A549 (cell line): ENCODE results near the gene ZNF862. TPM values are rescaled to one million over a fixed set of nuclear protein-coding genes. Genes with fewer than 3 reads are reported as not detected.

ENCODE experiments used
- ATAC-seq, 2 experiments: fragments of 200-7000 bp in 1 of 2; fragments of >200 bp in 1 of 2; cut with Nextera tagmentation in 1 of 2; cut with Tn5 transposase in 1 of 2; 3 replicates each; pipeline versions ENCODE4 v1.8.0 to v1.9.1; 2018 to 2020; ENCODE audit warnings: mild to moderate bottlenecking in 1 of 2, moderate library complexity in 1 of 2
- CTCF ChIA-PET: fragments of 300-600 bp; sonication (Branson Sonifier 250); formaldehyde crosslinking; extraction: SDS; loops from one replicate; lab custom pipeline; 2021; ENCODE audit warnings: antibody characterized with exemption, inconsistent platforms; lab: Yijun Ruan, JAX
- POLR2A ChIA-PET: fragments of 350-600 bp; formaldehyde crosslinking; extraction: SDS; loops from one replicate; lab custom pipeline; 2021; ENCODE audit warnings: antibody characterized with exemption, inconsistent platforms; lab: Yijun Ruan, JAX
- DNase-seq, 2 experiments: peaks; one replicate each; pipeline versions ENCODE4 v3.0.0 to v3.0.0-alpha.2; 2011 to 2016; ENCODE audit warnings: low read depth in 1 of 2, low spot score in 1 of 2
- FAIRE-seq: peaks from 2 replicates; lab custom pipeline; 2011; peaks lifted over from hg19 to GRCh38; lab: Jason Lieb, UNC
- H3K27ac ChIP-seq, 2 experiments: fragments of >200 bp; sonication (Bioruptor Twin); formaldehyde crosslinking; 3 replicates each; pipeline ENCODE4 v1.5.1; 2016 to 2017
- H3K4me1 ChIP-seq: fragments of >200 bp; sonication (Bioruptor Twin); formaldehyde crosslinking; 3 replicates; pipeline ENCODE4 v1.6.1; 2016
- H3K4me2 ChIP-seq: fragments of >200 bp; sonication (Bioruptor Twin); formaldehyde crosslinking; 3 replicates; pipeline ENCODE4 v1.6.1; 2016
- H3K4me3 ChIP-seq: fragments of >200 bp; sonication (Bioruptor Twin); formaldehyde crosslinking; 3 replicates; pipeline ENCODE4 v1.5.1; 2016
- H3K9me3 ChIP-seq: fragments of >200 bp; sonication (Bioruptor Twin); formaldehyde crosslinking; 3 replicates; pipeline ENCODE4 v1.6.1; 2016
- BCL3 ChIP-seq: fragments of >200 bp; sonication (Bioruptor Twin); formaldehyde crosslinking; IDR thresholded peaks from 3 replicates; pipeline ENCODE4 v1.6.1; 2016
- BHLHE40 ChIP-seq: IDR thresholded peaks from 2 replicates; pipeline ENCODE4 v1.6.1; 2012; ENCODE audit warnings: low read depth, low read length, inconsistent platforms
- CBX2 ChIP-seq: fragments of 200-600 bp; sonication (generic); IDR thresholded peaks from 2 replicates; pipeline ENCODE4 v1.6.1; 2016; ENCODE audit warnings: low read depth, mild to moderate bottlenecking, borderline replicate concordance
- CBX8 ChIP-seq: fragments of 200-600 bp; sonication (generic); IDR thresholded peaks from 2 replicates; pipeline ENCODE4 v1.6.1; 2016
- EHF ChIP-seq: fragments of 250-450 bp; sonication (Bioruptor Pico); IDR thresholded peaks from 2 replicates; pipeline ENCODE4 v1.5.0; 2020; ENCODE audit warnings: mild to moderate bottlenecking
- ELK1 ChIP-seq: fragments of 150-350 bp; IDR thresholded peaks from 2 replicates; pipeline ENCODE4 v1.6.1; 2014; ENCODE audit warnings: low read depth, mild to moderate bottlenecking, low read length
- HDAC2 ChIP-seq: fragments of 200-600 bp; sonication (generic); IDR thresholded peaks from 2 replicates; pipeline ENCODE4 v1.6.1; 2016
- JUN ChIP-seq, 2 experiments: fragments of >200 bp; sonication (Bioruptor Twin); formaldehyde crosslinking; IDR thresholded peaks; 2 replicates in 1 of 2; 3 replicates in 1 of 2; pipeline ENCODE4 v1.6.1; 2016 to 2017
- PBX3 ChIP-seq: IDR thresholded peaks from 2 replicates; pipeline ENCODE4 v1.6.1; 2012
- PHF8 ChIP-seq: fragments of 200-600 bp; sonication (generic); IDR thresholded peaks from 2 replicates; pipeline ENCODE4 v1.6.1; 2016; ENCODE audit warnings: low read depth, mild to moderate bottlenecking, antibody characterized with exemption, moderate library complexity, borderline replicate concordance
- POLR2A ChIP-seq: IDR thresholded peaks from 2 replicates; pipeline ENCODE4 v1.6.1; 2012; ENCODE audit warnings: mild to moderate bottlenecking, low read length
- RARB ChIP-seq: fragments of 250-450 bp; sonication (Bioruptor Pico); IDR thresholded peaks from 2 replicates; pipeline ENCODE4 v1.8.0; 2021; ENCODE audit warnings: mild to moderate bottlenecking, moderate library complexity
- REST ChIP-seq: fragments of 200-600 bp; sonication (generic); IDR thresholded peaks from 2 replicates; pipeline ENCODE4 v1.6.1; 2016; ENCODE audit warnings: antibody characterized with exemption, mild to moderate bottlenecking, moderate library complexity
- RNF2 ChIP-seq: fragments of 200-600 bp; sonication (generic); IDR thresholded peaks from 2 replicates; pipeline ENCODE4 v1.6.1; 2016; ENCODE audit warnings: low read depth, mild to moderate bottlenecking, antibody characterized with exemption, moderate library complexity, borderline replicate concordance
- SMC3 ChIP-seq: fragments of >200 bp; sonication (Bioruptor Twin); formaldehyde crosslinking; IDR thresholded peaks from 3 replicates; pipeline ENCODE4 v1.6.1; 2018; ENCODE audit warnings: inconsistent platforms
- ZNF302 ChIP-seq: fragments of 250-450 bp; sonication (Bioruptor Pico); IDR thresholded peaks from 2 replicates; pipeline ENCODE4 v1.9.0; 2021; ENCODE audit warnings: inconsistent platforms, mild to moderate bottlenecking, moderate library complexity
- ZSCAN20 ChIP-seq: fragments of 250-450 bp; sonication (Bioruptor Pico); IDR thresholded peaks from 2 replicates; pipeline ENCODE4 v1.8.0; 2022; ENCODE audit warnings: mild to moderate bottlenecking, moderate library complexity
- WGBS: methylation state at CpG from one replicate; pipeline ENCODE4 v1.1.6; 2017; ENCODE audit errors: missing lambda C conversion rate; 5-methylcytosine and 5-hydroxymethylcytosine counted together
- polyA plus RNA-seq, 4 experiments: library from polyadenylated mRNA; depleted of rRNA in 3 of 4; stranded (reverse); fragments of >200 nt; fragmentation: RNase III in 1 of 4; extraction: RNeasy Plus Mini Kit Qiagen cat#74134 plus additional on column Dnase treatment in 1 of 4; gene quantifications; 2 replicates in 3 of 4; 3 replicates in 1 of 4; pipeline ENCODE4 v1.2.3, GENCODE V29; 2011 to 2017
- TF ChIP-seq, protein P1 (sequence below): IDR thresholded peaks from 2 replicates; pipeline ENCODE4 v1.6.1; 2012; ENCODE audit warnings: low read depth, borderline replicate concordance
- TF ChIP-seq, protein P2 (sequence below): IDR thresholded peaks from 2 replicates; pipeline ENCODE4 v1.6.1; 2012
- TF ChIP-seq, protein P3 (sequence below): fragments of 450-650 bp; IDR thresholded peaks from 2 replicates; pipeline ENCODE4 v1.6.1; 2014; ENCODE audit warnings: antibody characterized with exemption

The ZNF862 gene
- polyA plus RNA-seq, 2 of the 4 experiments (the other 2 are of a cell fraction): 3.9 to 8.0 TPM

- no peak for TF ChIP-seq ZNF302 (CRISPR knock-in tag)
Measured at GRCh38 chr7:149872419-149873073, 34.4 kb downstream of the ZNF862 start (continued).

DNA sequence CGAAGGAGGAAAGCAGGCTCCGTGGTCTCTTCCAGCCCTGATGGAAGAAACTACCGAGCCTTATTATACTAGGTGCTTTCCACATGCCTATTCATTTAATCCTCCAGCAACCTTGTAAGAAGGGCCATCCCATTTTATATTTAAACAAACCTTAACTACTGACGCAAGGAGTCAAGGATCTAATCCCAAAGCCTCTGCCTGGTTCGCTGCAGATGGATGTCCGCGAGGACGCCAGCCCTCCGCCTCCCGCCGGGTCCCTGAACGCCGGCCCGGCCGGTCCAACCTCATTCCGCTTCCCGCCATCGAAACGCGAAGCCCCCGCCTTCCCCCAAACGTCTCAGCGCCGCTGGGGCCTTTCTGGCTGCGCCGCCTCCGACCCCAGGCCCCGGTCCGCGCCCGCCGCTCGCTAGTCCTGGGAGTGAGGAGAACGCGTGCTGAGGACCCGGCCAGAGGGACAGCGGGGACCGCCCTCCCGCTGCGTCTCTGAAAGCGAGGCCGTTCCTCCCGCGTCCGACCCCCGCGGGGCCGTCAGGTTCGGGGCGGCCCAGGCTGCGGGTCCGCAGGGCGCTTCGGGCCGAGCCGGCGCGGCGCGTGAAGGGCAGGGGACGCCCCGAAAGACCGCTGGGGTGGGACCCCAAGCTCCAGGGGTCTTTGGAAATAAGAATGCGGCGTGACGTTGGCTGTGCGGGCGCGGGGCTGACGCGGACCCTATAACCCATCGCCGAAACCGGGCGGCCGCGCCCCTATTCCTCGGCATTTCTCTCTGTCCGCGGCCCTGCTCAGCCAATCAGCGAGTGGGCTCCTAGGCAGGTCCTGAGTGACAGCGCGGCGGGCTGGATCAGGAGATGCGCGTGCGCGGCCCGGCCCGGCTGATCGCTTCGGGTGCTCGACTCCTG lies 35.1 kb downstream of the ZNF862 start, which contains the start of gene ATP6V0E2:
Gene ATP6V0E2, plus strand, starts transcription at position 896 of the 896 bp plus-strand sequence. CDS start 97 bp downstream, outside the sequence.
- WGBS: 2% methylated on average over 61 of the region's 93 CpGs
- peak within 1 kb of the TSS; percentile 90 for H3K4me2 ChIP-seq
- DNase-seq: peak; percentile 94 to 99
- POLR2A ChIA-PET: no interaction called here
- peak; percentile 89 to 96 for ATAC-seq
- TF ChIP-seq RNF2 (peak; percentile 79; the same call in 1 of the 2 replicates), PHF8 (peak; percentile 82; the same call in 1 of the 2 replicates), PBX3 (peak; percentile 83), BCL3 (0 out of 3 replicates have a peak, but pooled peaks have one; percentile 46), CBX8 (no peak), JUN (IDR thresholded peaks at IDR 0.05) (peak in 1 of 2 experiments; percentile 50; a peak in 2 of 5 replicates), BHLHE40 (no peak)
- TF ChIP-seq, protein P1, sequence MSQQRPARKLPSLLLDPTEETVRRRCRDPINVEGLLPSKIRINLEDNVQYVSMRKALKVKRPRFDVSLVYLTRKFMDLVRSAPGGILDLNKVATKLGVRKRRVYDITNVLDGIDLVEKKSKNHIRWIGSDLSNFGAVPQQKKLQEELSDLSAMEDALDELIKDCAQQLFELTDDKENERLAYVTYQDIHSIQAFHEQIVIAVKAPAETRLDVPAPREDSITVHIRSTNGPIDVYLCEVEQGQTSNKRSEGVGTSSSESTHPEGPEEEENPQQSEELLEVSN: peak; percentile 65
- TF ChIP-seq, protein P2, sequence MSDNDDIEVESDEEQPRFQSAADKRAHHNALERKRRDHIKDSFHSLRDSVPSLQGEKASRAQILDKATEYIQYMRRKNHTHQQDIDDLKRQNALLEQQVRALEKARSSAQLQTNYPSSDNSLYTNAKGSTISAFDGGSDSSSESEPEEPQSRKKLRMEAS: peak; percentile 9
- TF ChIP-seq, protein P3, sequence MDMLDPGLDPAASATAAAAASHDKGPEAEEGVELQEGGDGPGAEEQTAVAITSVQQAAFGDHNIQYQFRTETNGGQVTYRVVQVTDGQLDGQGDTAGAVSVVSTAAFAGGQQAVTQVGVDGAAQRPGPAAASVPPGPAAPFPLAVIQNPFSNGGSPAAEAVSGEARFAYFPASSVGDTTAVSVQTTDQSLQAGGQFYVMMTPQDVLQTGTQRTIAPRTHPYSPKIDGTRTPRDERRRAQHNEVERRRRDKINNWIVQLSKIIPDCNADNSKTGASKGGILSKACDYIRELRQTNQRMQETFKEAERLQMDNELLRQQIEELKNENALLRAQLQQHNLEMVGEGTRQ: no peak
- TF ChIP-seq, all 56 proteins: peak for 7
- Histone ChIP-seq H3K27ac (peak within 1 kb of the TSS; percentile 73 to 90), H3K9me3 (no peaks in the 10 kb centered on the region), H3K4me3 (peak within 1 kb of the TSS; percentile 62), H3K4me1 (peaks cover 10% of the 10 kb centered on the region; the same call in 1 of the 3 replicates)
- FAIRE-seq: peak; percentile 81
- CTCF ChIA-PET: no interaction called here

DNA sequence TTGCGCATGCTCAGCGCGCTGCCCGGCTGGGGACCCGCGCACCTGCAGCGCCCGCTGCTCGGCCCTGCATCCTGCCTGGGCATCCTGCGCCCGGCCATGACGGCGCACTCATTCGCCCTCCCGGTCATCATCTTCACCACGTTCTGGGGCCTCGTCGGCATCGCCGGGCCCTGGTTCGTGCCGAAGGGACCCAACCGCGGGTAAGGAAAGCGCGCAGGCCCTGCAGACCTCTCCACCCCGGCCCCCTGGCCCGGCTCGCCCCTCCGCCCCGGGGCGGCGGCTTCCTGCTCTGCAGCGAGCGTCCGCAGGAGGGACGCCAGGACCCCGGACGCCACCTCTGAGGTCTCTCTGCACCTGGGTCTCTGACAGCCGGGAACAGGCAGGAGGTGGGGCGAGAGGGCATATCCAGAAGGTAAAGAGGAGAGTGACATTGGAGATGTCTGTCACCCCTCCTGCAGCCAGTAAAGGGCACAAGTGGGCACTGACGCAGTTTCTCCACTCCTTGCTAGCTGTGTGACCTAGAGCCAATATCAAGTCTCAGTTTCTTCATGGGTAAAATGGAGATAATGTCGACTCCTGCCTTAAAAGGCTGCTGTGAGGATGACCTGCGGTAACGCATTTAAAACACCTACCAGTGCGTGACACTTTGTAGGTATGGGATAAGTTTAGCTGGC lies 35.9 kb downstream of the ZNF862 start:
- Histone ChIP-seq H3K9me3 (no peaks in the 10 kb centered on the region), H3K27ac (peak overlapping the region; percentile 73 to 79), H3K4me3 (peak overlapping the region; percentile 62), H3K4me2 (peak overlapping the region; percentile 90), H3K4me1 (peaks cover 10% of the 10 kb centered on the region; the same call in 1 of the 3 replicates)
- CTCF ChIA-PET: interaction anchor here (0.8 to 1.9 kb wide), 2 partner anchors 9 to 67 kb away, joined by 3 to 9 read pairs; no protein-coding TSS in a partner anchor
- POLR2A ChIA-PET: no interaction called here
- no peak for FAIRE-seq
- no peak for DNase-seq
- WGBS: 22% methylated on average over 18 of the region's 46 CpGs
- ATAC-seq: peak in 1 of 2 experiments; percentile 61; a peak in 4 of 6 replicates
- TF ChIP-seq EHF (no peak), RNF2 (no peak), RARB (CRISPR knock-in tag) (no peak), POLR2A (peak; percentile 77), CBX2 (no peak), SMC3 (no peak), ELK1 (no peak), ZSCAN20 (no peak), HDAC2 (no peak), REST (no peak), BHLHE40 (no peak)
- TF ChIP-seq, protein P2: peak; percentile 21; the same call in 1 of the 2 replicates
